Fibroblast of skin of right quadriceps (primary cell): ENCODE results near the gene BLCAP.
"Not testable (repeated sequence)": the region's sequence is repeated elsewhere in the genome, so short reads cannot be mapped to it uniquely, and the experiment has no call there.

ENCODE experiments used
- DNase-seq: peaks from one replicate; pipeline ENCODE4 v3.0.0-alpha.2; 2013

The BLCAP gene

DNA sequence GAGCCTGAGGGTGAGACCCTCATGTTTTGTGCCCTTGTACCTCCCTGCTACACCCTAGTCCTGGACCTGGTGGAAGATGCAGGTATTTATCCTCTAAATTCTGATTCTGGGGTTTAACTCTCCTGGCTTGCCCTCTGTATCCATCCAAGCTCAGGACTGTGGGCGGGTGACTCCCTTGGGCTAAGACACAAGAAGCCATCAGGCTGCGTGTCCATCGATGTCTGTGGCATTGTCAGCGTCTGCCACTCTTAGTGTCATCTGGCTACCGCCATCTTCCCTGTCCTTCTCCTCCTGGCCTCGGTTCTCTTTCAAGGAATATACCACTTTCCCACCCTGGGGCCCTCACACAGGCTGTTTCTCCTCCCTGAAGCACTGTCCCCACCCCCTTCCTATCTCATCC lies 28.9 kb upstream of the BLCAP start:
- no peak for DNase-seq

DNA sequence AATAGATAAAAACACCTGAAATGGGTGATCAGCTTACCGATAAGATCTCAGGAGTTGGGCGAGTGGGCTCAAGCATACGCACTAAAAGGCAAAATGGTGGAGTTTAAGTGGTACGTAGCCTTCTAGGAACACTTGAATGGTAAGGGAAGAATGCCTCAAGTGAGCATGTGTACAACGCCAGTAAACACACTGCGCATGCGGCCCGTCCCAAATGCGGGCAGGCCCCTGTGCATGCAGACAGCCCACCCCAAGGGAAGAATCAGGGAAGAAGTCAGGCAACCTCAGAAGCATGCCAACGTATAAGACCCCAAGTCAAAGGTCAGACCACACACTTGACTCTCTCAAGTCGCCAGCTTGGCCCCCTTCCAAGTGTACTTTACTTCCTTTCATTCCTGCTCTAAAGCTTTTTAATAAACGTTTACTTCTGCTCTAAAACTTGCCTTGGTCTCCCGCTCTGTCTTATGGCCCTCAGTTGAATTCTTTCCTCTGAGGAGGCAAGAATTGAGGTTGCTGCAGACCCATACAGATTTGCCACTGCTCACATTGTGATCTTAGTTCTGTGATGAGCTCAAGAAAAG lies 27.1 kb upstream of the BLCAP start:
- DNase-seq: not testable (repeated sequence)

DNA sequence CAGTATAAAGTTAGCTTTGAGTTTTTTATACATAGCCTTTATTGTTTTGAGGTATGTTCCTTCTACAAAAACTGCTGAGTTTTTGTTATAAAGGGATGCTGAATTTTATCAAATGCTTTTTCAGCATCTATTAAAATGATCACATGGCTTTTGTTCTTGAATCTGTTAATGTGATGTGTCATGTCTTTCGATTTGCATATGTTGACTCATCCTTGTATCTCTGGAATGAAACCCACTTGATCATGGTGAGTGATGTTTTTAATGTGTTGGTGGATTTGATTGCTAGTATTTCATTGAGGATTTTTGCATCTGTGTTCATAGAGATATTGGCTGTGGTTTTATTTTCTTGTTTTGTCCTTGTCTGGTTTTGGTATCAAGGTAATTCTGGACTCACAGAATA lies 24.7 kb upstream of the BLCAP start:
- peak; percentile 49 for DNase-seq

DNA sequence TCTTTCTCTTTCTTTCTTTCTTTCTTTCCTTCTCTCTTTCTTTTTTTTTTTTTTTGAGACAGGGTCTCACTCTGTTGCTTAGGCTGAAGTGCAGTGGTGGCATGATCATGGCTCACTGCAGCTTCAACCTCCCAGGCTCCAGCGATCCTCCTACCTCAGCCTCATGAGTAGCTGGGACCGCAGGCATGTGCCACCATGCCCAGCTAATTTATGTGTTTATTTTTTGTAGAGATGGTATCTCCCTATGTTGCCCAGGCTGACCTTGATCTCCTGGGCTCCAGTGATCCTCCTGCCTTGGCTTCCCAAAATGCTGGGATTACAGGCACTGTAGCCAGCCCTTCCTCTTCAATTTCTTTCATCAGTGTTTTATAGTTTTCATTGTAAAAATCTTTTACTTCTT lies 24.0 kb upstream of the BLCAP start:
- DNase-seq: not testable (repeated sequence)

DNA sequence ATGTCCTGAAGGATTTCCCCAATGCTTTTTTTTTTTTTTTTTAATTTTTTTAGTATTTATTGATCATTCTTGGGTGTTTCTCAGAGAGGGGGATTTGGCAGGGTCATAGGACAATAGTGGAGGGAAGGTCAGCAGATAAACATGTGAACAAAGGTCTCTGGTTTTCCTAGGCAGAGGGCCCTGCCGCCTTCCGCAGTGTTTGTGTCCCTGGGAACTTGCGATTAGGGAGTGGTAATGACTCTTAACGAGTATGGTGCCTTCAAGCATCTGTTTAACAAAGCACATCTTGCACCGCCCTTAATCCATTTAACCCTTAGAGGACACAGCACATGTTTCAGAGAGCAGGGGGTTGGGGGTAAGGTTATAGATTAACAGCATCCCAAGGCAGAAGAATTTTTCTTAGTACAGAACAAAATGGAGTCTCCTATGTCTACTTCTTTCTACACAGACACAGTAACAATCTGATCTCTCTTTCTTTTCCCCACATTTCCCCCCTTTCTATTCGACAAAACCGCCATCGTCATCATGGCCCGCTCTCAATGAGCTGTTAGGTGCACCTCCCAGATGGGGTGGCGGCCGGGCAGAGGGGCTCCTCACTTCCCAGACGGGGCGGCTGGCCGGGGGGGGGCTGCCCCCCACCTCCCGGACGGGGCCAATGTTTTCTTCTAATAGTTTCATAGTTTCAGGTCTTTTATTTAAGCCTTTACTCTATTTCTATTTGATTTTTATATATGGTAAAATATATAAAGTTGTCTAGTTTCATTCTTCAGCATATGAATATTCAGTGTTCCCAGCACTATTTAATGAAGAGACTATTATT lies 22.6 kb upstream of the BLCAP start:
- DNase-seq: not testable (repeated sequence)

DNA sequence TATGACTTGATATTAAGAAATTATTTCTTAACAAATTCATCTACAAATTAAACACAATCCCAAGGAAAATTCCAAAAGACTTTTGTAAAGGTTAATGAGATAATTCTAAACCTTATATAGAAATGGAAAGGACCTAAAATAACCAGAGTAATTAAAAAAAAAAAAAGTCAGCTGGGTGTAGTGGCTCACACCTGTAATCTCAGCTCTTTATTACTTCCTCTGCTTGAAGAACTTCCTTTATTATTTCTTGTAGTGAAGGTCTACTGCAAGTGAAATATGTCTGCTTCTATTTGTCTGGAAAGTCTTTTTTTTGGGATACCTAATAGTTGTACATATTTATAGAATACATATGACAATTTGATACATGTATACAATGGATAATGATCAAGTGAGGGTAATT lies 20.2 kb upstream of the BLCAP start:
- no peak for DNase-seq

DNA sequence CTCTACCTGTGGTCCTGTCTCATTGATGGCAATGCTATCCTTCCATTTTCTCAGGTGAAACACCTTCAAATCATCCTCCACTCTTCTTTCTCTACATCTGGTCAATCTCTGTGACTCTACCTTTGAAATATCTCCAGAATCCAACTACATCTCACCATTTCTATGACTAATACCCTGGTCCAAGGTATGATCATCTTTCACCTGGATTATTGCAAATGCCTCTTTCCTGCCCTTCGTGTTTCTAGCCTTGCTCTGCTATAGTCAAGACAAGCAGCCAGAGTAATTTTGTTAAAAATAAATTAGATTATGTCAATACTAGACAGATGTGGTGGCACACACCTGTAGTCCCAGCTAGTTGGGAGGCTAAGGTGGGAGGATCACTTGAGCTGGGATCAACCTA lies 17.8 kb upstream of the BLCAP start:
- DNase-seq: no peak

DNA sequence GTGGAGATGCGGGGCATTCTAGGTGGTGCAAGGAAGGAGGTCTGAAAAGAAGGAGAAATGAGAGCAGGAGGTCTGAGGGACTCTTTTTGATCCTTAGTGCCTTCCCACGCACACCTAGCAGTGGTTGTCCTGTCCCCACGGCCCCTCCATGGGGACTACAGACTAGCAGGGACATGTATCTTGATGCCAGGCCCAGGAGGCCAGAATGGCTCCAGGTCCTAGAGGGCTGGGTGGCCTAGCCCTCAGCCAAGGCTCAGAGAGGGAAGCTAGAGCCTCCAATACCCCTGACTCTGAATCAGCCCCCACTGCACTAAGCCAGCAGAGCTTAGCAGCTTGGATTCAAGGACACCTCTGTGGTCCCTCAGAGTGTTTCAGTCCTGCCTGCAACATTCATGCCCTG lies 16.7 kb upstream of the BLCAP start:
- DNase-seq: no peak

DNA sequence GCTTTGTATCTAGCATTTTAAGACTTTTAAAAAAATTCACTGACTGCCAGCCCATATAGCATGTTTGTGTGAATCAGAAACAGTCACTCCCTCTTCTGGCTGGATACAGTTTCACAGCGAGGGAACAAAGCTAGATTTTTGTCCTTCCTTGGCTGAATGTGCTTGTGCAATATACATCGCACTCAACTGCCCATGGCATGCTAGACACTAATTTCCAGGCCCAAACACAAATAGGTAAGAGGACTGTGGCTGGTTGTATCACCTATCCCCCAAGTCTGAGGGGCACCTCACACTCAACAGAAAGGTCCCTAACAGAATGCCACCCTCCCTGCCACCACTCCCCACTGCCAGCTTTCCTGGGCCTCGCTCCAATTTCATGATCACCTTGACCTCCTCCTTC lies 16.2 kb upstream of the BLCAP start:
- no peak for DNase-seq

DNA sequence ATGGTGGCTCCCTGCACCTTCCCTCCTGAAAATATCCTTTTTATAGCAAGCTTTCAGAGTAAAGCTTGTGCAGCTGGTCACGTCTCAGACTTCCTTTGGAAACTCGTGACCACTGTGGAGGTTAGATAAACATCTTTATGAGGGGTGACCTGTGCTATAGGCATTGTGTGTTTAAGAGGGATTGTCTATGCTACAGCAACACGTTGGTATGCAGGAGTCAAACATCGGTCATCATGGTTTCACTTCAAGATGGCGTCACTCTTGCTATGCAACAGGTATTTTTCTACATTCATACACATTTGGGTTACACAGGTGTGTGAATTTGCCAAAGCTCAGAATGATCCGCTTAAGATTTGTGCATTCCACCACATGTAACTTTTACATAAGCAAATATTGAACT lies 14.6 kb upstream of the BLCAP start:
- DNase-seq: no peak

DNA sequence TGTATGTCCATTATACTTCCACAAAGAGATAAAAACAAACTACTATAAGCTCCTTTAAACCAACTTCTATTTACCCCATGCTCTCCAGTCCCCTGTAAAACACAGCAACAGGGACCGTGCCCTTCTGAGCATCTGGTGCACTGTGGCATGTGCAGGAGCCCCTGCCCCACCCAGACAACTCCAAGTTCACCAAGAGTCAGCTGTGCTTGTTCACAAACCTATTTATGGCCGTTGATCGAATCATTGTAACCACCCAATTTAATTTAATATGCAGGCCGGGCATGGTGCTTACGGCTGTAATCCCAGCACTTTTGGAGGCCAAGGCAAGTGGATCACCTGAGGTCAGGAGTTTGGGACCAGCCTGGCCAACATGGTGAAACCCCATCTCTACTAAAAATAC lies 13.7 kb upstream of the BLCAP start:
- no peak for DNase-seq

DNA sequence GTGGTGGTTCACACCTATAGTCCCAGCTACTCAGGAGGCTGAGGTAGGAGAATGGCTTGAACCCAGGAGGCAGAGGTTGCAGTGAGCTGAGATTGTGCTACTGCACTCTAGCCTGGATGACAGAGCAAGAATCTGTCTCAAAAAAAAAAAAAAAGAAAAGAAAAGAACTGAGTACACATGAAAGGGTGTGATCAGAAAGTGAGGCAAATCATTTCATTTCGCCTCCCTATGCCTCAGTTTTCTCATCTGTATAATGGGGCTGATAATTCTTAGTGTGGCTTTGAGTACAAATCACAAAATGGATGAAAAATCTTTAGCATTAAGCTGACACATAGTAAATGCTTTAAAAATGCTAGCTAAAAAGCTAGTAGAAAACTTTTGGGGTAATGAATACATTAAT lies 13.2 kb upstream of the BLCAP start:
- not testable (repeated sequence) for DNase-seq

DNA sequence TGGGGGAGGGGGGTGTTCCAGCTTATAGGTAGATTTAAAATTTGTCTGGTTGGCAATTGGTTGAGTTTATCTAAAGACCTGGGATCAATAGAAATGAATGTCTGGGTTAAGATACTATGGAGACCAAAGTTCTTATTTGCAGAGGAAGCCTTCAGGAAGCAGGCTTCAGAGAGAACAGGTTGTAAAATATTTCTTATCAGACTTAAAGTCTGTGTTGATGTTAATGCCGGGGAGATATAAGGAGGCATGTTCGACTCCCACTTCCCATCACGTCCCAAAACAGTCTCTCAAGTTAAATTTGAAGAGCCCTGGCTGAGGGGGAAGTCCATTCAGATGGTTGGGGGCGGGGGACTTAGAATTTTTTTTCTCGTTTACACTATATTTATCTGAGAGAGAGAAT lies 12.3 kb upstream of the BLCAP start:
- DNase-seq: no peak

DNA sequence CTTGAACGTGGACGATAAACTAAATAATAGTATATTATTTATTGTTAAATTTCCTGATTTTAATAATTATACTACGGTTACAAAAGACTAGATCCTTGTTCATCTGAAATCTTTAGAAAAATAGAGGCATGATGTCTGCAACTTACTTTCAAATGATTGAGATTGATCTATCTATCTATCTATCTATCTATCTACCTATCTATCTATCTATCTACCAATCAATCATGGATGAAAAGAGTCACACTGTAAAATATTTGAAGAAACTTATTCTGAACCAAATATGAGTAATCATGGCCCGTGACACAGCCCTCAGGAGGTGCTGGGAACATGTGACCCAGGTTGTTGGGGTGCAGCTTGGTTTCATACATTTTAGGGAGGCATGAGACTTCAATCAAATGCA lies 11.7 kb upstream of the BLCAP start:
- no peak for DNase-seq

DNA sequence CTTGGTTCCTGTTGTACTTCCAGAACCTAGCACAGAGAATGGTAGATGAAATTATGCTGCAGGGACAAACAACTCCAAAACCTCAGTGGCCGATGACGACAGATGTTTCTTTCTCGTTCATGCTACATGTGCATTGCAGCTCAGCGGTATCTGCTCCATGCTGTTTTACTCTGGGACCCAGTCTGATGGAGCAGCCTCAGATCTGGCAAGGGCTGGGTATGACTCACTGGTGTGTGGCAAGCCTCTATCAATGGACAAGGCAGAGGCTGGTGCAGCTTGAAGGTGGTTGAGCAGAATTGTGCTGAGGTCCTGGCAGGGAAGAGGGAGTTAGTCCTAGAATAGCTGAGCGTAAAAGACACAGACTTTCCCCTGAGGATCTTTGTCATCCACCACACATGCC lies 10.3 kb upstream of the BLCAP start:
- DNase-seq: peak; percentile 54

DNA sequence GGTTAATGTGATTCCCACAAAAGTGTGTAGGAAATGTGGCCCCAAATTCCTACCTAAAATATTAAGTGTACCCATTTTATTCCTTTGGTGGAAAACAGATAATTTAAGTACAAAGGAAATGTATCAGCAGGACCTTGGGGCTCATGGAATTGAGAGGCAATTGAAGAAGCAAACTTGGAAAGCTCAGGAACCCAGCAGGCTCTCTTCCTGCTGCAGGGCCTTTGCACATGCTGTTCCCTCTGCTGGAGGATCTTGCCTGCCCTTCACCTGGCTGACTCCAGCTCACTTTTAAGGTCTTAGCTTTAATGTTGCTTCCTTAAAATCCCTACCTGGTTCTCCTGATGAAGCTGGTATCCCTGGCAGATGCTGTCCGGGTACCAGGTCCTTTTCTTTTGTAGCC lies 9.8 kb upstream of the BLCAP start:
- DNase-seq: no peak

DNA sequence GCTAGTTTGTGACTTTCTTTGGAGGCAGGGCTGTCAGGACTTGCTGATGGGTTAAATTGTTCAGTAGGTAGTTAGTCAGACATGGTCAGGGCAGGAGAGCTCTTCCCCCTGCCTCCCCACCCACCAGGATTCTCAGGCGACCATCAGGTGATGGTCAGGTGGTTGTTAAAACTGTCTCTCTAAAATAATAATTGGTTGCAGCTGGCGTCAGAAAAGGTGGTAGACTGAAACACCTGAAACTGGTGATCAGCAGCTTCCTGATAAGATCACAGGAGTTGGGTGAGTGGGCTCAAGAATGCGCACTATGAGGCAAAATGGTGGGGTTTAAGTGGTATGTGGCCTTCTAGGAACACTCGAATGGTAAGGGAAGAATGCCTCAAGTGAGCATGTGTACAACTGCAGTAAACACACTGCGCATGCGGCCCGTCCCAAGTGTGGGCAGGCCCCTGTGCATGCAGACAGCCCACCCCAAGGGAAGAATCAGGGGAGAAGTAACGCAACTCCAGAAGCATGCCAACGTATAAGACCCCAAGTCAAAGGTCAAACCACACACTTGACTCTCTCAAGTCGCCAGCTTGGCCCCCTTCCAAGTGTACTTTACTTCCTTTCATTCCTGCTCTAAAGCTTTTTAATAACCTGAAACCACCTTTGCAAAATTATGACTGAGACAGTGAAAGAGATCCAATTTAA lies 7.9 kb upstream of the BLCAP start:
- DNase-seq: no peak

DNA sequence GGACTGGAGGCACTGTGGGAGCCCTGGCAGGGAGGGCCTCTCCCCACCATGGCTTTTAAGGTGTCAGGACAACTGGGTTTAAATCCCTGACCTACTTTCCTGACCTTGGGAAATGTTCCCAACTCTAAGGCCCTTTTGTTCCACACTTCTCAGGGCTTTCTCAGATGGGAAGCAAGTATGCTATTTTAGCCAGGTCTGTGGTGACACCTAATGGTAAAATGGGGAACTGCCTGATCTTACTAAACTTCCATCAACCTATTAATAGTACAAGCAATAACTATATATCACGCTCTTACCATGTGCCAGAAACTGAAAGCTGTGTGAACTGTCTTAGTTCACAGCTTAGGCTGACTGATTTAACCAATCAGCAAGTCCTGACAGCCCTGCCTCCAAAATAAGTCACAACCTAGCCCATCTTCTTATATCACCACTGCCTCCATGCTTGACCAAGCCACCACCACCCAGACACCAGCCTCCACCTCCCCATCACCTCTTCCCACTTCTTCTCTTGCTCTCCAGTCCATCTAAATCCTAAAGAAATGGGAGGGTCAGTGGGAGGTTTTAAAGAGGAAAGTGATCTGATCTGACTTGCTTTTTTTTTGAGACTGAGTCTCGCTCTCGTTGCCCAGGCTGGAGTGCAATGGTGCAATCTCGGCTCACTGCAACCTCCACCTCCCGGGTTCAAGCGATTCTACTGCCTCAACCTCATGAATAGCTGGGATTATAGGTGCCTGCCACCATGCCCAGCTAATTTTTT lies 6.9 kb upstream of the BLCAP start:
- peak; percentile 79 for DNase-seq

DNA sequence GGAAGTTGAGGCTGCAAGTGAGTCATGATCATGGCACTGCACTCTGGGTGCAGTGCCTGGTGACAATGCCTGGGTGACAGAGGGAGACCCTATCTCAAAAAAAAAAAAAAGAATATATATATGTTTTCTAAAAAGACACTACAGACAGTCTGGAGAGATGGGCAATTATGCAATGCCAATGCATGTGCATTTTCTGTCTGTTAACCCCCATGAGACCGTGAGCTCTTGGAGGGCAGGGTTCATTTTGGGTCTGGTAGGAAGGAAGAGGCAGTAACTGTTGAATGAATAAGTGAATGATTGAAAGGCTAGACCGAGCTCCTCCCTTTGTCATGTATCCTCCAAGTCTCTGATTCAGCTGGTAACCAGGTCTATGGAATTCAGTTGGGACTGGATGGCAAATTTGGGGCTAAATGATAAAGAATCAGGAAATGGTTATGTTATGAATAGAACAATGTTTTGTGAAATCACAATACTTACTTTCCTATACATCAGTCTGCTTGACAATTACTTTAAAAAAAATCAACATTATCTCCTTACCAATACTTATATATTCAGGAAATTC lies 5.6 kb upstream of the BLCAP start:
- no peak for DNase-seq

DNA sequence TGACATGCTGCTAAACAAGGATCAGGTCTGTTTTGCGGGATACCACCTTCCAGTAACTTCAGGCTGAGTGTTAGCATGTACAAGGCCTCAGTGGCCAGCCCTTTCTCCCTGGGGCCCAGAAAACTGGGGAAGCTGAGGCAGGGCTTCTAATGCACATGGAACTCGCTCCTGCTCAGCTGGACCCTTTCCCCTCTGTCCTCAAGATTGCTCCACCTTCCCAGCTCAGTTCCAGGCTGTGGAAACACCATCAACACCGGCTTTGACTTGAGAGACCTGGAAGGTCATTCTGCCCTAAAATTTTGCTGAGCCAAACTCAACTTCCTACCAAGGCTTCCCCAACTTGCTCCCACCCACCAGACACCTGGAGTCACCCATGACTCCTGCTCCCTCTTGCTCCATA lies 4.2 kb upstream of the BLCAP start:
- no peak for DNase-seq

DNA sequence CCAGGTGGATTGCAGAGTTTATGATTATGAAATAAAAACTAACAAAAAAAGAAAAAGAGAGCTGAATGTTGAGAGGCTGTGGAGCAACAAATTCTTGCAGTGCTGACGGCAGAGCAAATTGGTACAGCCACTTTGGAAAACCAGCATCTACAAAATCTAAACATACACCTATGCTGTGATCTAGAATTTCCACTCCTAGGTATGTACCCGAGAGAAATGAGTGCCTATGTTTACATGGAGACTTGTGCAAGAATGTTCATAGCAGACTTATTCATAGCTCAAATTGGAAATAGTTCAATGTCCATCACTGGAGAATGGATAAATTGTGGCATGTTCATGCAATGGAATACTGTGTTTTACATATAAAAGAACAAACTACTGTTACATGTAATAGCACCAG lies 3.0 kb upstream of the BLCAP start:
- DNase-seq: no peak

DNA sequence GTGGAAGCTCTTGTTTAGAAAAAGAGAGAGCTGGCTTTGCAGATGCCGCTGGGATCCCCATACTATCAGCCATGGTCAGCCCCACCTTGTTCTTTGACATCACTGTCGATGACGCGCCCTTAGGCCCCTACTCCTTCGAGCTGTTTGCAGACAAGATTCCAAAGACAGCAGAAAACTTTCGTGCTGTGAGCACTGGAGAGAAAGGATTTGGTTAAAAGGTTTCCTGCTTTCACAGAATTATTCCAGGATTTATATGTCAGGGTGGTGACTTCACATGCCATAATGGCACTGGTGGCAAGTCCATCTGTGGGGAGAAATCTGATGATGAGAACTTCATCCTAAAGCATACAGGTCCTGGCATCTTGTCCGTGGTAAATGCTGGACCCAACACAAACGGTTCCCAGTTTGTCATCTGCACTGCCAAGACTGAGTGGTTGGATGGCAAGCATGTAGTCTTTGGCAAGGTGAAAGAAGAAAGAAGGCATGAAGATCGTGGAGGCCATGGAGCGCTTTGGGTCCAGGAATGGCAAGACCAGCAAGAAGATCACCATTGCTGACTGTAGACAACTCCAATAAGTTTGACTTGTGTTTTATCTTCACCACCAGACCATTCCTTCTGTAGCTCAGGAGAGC lies 2.4 kb upstream of the BLCAP start:
- no peak for DNase-seq
